GM12873 (cell line): ENCODE results near the gene CCNYL1.

Experiments used
- TF ChIP-seq, protein P1 (sequence below): IDR thresholded peaks from 2 replicates; pipeline ENCODE4 v1.5.1; 2012; ENCODE audit warnings: low read depth, mild to moderate bottlenecking, moderate library complexity, low read length, control low read depth; ENCODE audit not compliant: insufficient read depth; ENCODE audit errors: missing control alignments

CCNYL1 gene

DNA sequence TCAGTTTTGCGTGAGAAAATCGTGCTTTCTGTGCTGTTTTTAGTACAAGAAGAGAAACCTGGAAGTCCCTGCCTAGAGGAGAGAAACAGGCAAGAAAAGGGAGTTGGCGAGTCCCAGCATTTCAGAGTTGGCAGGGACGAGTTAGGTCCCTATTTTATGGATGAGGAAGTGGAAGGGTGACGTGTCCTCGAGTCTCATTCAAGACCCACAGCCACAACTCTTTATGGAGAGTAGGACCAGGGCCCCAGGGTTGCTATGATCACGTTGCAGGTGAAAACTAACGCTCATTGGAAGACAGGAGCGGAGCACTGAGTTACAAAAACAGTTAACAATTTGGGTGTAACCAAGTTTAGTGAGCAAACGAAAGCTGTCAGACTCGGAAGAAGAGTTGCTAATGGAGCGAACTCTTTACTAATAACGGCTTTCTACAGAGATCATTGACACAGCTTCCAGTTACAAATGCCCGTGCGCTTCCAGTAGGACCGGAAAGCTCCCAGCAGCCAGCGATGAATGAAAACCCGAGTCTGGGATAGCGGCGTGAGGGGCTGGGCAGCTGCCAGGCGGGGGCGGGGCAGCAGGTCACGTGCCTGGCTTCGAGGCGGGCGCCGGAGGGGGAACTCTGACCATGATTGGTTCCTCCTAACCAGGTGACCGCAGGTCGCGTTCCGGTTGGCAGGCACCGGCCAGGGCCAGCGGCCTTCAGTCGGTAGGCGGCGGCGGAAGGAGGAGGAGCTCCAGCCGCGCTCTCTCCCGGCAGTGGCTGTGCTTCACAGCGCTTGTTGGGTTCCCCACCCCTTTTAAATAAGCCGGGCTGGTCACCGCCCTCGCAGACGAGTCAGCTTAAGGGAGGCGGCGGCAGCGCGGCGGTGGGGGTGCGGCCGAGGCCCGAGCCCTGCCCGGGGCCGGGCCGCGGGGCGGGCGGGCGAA, at the start of gene CCNYL1:
CCNYL1 (plus strand) TSS at position 827 of the 927 bp plus-strand sequence. CDS start 257 bp downstream, outside the sequence.
- TF ChIP-seq, protein P1, sequence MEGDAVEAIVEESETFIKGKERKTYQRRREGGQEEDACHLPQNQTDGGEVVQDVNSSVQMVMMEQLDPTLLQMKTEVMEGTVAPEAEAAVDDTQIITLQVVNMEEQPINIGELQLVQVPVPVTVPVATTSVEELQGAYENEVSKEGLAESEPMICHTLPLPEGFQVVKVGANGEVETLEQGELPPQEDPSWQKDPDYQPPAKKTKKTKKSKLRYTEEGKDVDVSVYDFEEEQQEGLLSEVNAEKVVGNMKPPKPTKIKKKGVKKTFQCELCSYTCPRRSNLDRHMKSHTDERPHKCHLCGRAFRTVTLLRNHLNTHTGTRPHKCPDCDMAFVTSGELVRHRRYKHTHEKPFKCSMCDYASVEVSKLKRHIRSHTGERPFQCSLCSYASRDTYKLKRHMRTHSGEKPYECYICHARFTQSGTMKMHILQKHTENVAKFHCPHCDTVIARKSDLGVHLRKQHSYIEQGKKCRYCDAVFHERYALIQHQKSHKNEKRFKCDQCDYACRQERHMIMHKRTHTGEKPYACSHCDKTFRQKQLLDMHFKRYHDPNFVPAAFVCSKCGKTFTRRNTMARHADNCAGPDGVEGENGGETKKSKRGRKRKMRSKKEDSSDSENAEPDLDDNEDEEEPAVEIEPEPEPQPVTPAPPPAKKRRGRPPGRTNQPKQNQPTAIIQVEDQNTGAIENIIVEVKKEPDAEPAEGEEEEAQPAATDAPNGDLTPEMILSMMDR: no peak

DNA sequence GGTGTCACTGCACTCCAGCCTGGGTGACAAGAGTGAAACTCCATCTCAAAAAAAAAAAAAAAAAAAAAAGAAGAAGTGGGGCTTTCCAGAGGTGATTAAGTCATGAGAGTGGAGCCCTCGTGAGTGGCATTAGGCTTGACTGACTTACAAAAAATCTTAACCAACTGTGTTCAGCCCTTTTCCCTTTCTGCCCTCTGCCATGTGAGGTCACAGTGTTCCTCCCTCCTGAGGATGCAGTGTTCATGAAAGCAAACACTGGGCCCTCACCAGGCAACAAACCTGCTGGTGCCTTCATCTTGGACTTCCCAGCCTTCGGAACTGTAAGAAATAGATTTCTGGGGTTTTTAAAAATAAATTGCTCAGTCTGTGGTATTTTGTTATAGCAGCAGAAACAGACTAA, 49.2 kb upstream of the CCNYL1 start:
- TF ChIP-seq, protein P1: no peak

DNA sequence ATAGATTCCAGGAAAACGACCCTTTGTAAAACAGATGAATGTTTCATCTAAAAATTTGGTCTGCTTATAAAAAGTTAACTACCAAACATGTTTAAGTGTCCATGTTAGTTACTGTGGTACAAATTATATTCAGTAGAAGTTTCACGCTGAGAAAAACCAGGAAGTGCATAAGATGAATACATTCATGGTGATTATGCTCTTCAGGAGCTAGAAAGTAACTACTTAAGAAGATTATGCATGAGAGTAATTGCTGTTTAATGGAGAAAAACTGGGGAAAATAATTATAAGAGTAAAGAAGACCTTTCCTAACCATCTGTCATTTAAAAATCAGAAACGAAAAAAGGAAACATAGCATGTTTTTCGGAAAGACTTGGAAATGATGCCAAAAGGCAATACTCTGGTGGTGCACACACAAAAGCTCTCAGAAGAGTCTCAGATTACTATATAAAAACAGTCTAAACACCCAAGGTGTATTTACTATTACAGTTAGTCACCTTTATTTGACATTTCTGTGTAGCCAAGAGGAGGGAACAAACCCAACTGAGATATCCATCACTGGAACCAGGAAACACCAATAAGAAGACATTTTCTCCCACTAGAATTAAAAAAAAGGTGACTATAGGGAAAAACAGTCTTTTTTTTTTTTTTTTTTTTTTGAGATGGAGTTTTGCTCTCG, 47.4 kb upstream of the CCNYL1 start:
- TF ChIP-seq, protein P1: no peak

DNA sequence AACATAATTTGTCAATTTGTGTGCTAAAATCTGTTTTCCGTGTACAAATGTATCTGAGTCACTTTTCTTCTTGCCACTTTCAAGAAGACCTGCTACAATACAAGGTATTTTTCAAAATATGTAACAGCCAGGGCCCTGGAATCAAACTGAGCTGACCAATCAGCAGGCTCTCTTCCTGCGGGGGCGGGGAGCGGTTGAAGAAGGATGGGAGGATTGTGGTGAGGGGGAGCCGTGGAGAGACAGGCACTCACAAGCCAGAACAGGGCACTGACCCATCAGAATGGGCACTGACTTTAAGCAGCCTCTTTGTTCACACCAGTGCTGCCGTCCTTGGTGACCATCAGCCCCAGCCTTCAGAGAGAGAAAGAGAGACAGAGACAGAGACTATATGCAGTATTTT, 40.6 kb upstream of the CCNYL1 start:
- TF ChIP-seq, protein P1: no peak

DNA sequence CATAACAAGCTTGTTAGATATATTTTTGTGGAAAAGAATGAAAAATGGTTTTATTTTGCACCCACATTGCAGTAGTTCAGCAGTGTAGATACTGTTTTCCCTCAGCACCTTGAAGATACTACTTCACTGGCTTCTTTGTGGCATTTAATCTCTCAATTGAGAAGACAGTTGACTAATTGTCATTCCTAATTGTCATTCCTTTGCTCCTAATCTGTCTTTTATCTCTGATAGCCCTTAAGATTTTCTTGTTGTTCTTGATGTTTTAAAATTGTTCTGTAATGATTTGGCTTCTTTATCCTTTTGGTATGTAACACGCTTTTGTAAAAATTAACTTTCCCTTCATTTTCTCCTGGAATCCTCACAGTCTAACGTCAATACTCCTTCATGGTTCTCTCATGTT, 38.0 kb upstream of the CCNYL1 start:
- TF ChIP-seq, protein P1: no peak

DNA sequence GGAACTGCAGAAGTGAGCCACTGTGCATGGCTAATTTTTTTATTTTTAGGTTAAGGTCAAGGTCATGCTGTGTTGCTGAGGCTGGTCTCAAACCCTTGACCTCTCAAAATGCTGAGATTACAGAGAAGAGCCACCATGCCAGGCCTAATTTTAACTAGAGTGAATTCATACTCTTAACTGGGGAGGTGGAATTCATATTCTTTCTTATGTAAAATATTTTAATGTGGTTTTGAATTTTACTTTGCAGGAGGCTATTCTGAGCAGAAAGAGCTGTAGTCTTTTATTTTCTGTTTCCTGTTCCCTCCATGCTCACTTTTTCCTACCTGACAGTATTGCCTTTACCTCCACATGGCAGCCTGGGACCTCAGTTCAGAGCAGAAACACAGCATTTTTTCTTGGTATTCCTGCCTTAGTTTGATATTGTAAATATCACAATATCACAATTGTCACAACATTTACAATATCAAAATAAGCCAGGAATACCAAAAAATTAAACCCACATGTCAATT, 37.1 kb upstream of the CCNYL1 start:
- TF ChIP-seq, protein P1: no peak

DNA sequence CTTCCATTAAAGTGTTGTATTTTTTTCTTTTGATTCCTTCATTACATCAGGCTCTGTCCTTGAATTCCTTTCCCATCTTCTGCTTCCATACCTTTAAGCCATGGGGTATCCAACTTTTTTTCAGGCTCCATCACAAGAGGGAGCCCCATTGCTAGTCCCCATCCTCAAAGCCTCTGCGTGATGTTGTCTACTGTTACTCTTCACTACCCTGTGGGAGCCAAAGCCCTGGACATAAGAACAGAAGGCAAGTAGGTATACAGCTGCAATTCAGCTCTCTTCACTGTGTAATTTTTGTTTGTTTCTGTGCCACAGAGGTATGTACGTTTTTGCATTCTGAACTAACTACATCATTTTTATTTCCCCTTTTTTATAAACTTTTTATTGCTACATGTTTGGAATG, 36.6 kb upstream of the CCNYL1 start:
- TF ChIP-seq, protein P1: no peak
